K562 (cell line): ENCODE data around the gene NEK4. TPM values are rescaled to one million over a fixed set of nuclear protein-coding genes. Genes with fewer than 3 reads are reported as not detected.

Experiments
- ATAC-seq: fragments of 200-7000 bp; cut with Tn5 transposase; 3 replicates; pipeline ENCODE4 v1.9.1; 2020; ENCODE audit warnings: moderate library complexity
- BruUV-seq: library from RNA; stranded (reverse); fragments of 400-500 nt; replicated peaks from 2 replicates; lab custom pipeline; 2021; lab: Mats Ljungman, UMichigan
- CTCF ChIA-PET: fragments of 300-600 bp; formaldehyde crosslinking; extraction: SDS; loops from one replicate; lab custom pipeline; 2021; ENCODE audit warnings: low intra/inter-chr PET ratio; lab: Yijun Ruan, JAX
- POLR2A ChIA-PET: fragments of 300-600, 350-650 bp; sonication (Branson Sonifier 250); formaldehyde crosslinking; extraction: SDS; loops from one replicate; lab custom pipeline; 2021; ENCODE audit warnings: antibody characterized with exemption, inconsistent platforms; lab: Yijun Ruan, JAX
- DNase-seq, 4 experiments: peaks; one replicate each; pipeline versions ENCODE4 v3.0.0 to v3.0.0-alpha.2; 2011 to 2018; ENCODE audit warnings: low spot score in 3 of 4, mixed read lengths in 3 of 4; ENCODE audit errors: extremely low read depth in 1 of 4
- FAIRE-seq: peaks from 2 replicates; lab custom pipeline; 2011; peaks lifted over from hg19 to GRCh38; lab: Jason Lieb, UNC
- H2AFZ ChIP-seq: 2 replicates; pipeline ENCODE4 v1.6.0; 2011; ENCODE audit warnings: low read depth, low read length, control low read depth, inconsistent platforms
- H3K27ac ChIP-seq: fragments of 200-600 bp; 3 replicates; pipeline ENCODE4 v1.8.0; 2011; ENCODE audit warnings: low read depth, mild to moderate bottlenecking, control low read depth, inconsistent platforms, low read length, moderate library complexity, mixed read lengths; ENCODE audit errors: extremely low read depth
- H3K27me3 ChIP-seq, 2 experiments: fragments of 300-600 bp in 1 of 2; 2 replicates in 1 of 2; 3 replicates in 1 of 2; pipeline versions ENCODE4 v1.6.0 to v1.8.0; 2011; ENCODE audit warnings: inconsistent platforms in 2 of 2, low read length in 2 of 2, mild to moderate bottlenecking in 1 of 2, mixed read lengths in 1 of 2, moderate library complexity in 1 of 2; ENCODE audit not compliant: control insufficient read depth in 2 of 2, insufficient read depth in 2 of 2
- H3K36me3 ChIP-seq: fragments of 300-600 bp; 3 replicates; pipeline ENCODE4 v1.8.0; 2011; ENCODE audit warnings: mild to moderate bottlenecking, low read length, inconsistent platforms; ENCODE audit not compliant: control insufficient read depth, insufficient read depth
- H3K4me1 ChIP-seq, 2 experiments: fragments of 200-600 bp in 1 of 2; replicated peaks in 1 of 2; 2 replicates in 1 of 2; 3 replicates in 1 of 2; pipeline versions ENCODE4 v1.5.1 to v1.8.0; 2011; ENCODE audit warnings: inconsistent platforms in 2 of 2, low read length in 2 of 2, mild to moderate bottlenecking in 1 of 2, mixed read lengths in 1 of 2, moderate library complexity in 1 of 2; ENCODE audit not compliant: control insufficient read depth in 2 of 2, insufficient read depth in 2 of 2
- H3K4me2 ChIP-seq: 2 replicates; pipeline ENCODE4 v1.6.1; 2011; ENCODE audit warnings: low read length, control low read depth, inconsistent platforms, mixed read lengths; ENCODE audit not compliant: insufficient read depth
- H3K4me3 ChIP-seq: fragments of 200-600 bp; sonication (generic), shearing (Covaris generic); 2 replicates; pipeline ENCODE4 v1.5.1; 2016; ENCODE audit warnings: control low read depth, inconsistent platforms
- H3K79me2 ChIP-seq: fragments of 200-600 bp; 3 replicates; pipeline ENCODE4 v1.8.0; 2011; ENCODE audit warnings: low read length, inconsistent platforms; ENCODE audit not compliant: control insufficient read depth, insufficient read depth
- H3K9ac ChIP-seq, 2 experiments: 2 replicates each; pipeline versions ENCODE4 v1.6.0 to v1.6.1; 2011; ENCODE audit warnings: low read depth in 2 of 2, low read length in 2 of 2, control low read depth in 1 of 2, inconsistent platforms in 1 of 2, mild to moderate bottlenecking in 1 of 2, mixed read lengths in 1 of 2; ENCODE audit not compliant: insufficient read depth in 1 of 2
- H3K9me1 ChIP-seq: one replicate; pipeline ENCODE4 v1.6.0; 2011; ENCODE audit warnings: inconsistent platforms, mild to moderate bottlenecking, low read length, moderate library complexity; ENCODE audit not compliant: control insufficient read depth, insufficient read depth
- H3K9me3 ChIP-seq: replicated peaks from 2 replicates; pipeline ENCODE4 v1.5.1; 2011; ENCODE audit warnings: low read depth, low read length, inconsistent platforms; ENCODE audit not compliant: control insufficient read depth, insufficient read depth
- H4K20me1 ChIP-seq: replicated peaks from 2 replicates; pipeline ENCODE4 v1.6.1; 2011; ENCODE audit warnings: low read length, inconsistent platforms, mixed read lengths; ENCODE audit not compliant: control insufficient read depth, insufficient read depth
- BCOR ChIP-seq: fragments of 450-650 bp; IDR thresholded peaks from 2 replicates; pipeline ENCODE4 v1.6.1; 2016
- CHD4 ChIP-seq: fragments of 200-600 bp; sonication (generic); IDR thresholded peaks from 3 replicates; pipeline ENCODE4 v1.6.1; 2012; ENCODE audit warnings: low read depth, mild to moderate bottlenecking, mixed read lengths, low read length, inconsistent platforms; ENCODE audit not compliant: insufficient read depth, insufficient replicate concordance, poor library complexity, severe bottlenecking
- IRF2 ChIP-seq: sonication (generic); formaldehyde crosslinking; IDR thresholded peaks from 2 replicates; pipeline ENCODE4 v1.8.1; 2022; ENCODE audit warnings: mild to moderate bottlenecking, missing genetic modification reagents
- KDM1A ChIP-seq, 2 experiments: fragments of 450-650 bp; IDR thresholded peaks; 2 replicates each; pipeline ENCODE4 v1.6.1; 2016; ENCODE audit warnings: mild to moderate bottlenecking in 2 of 2
- KHSRP ChIP-seq: fragments of 450-650 bp; IDR thresholded peaks from 2 replicates; pipeline ENCODE4 v1.6.1; 2017
- PRPF4 ChIP-seq: fragments of 200-400 bp; formaldehyde crosslinking; IDR thresholded peaks from one replicate; pipeline ENCODE4 v1.6.1; 2017; ENCODE audit warnings: low read length, low read depth, mild to moderate bottlenecking; ENCODE audit not compliant: insufficient read depth, poor library complexity, severe bottlenecking
- RBM25 ChIP-seq: fragments of 200-400 bp; formaldehyde crosslinking; IDR thresholded peaks from 2 replicates; pipeline ENCODE4 v1.6.1; 2018; ENCODE audit warnings: low read length, low read depth, moderate library complexity; ENCODE audit not compliant: severe bottlenecking
- RFX7 ChIP-seq: fragments of 250-450 bp; sonication (Bioruptor Pico); IDR thresholded peaks from 2 replicates; pipeline ENCODE4 v1.5.1; 2021; ENCODE audit warnings: mild to moderate bottlenecking
- ZBTB7A ChIP-seq: IDR thresholded peaks from 2 replicates; pipeline ENCODE4 v1.6.1; 2011; ENCODE audit warnings: low read depth, mild to moderate bottlenecking, low read length, moderate library complexity, borderline replicate concordance; ENCODE audit not compliant: control insufficient read depth
- ZBTB9 ChIP-seq: fragments of 450-650 bp; formaldehyde crosslinking; IDR thresholded peaks from 2 replicates; pipeline ENCODE4 v1.4.0; 2020; ENCODE audit warnings: mild to moderate bottlenecking, moderate library complexity
- ZFP36 ChIP-seq: fragments of 150-350 bp; IDR thresholded peaks from 2 replicates; pipeline ENCODE4 v1.6.1; 2018; ENCODE audit warnings: low read length, low read depth; ENCODE audit not compliant: partially characterized antibody
- ZNF24 ChIP-seq: fragments of 450-650 bp; IDR thresholded peaks from 2 replicates; pipeline ENCODE4 v1.6.1; 2016
- ZNF75A ChIP-seq: fragments of 450-650 bp; formaldehyde crosslinking; IDR thresholded peaks from 2 replicates; pipeline ENCODE4 v1.4.0; 2020; ENCODE audit warnings: mild to moderate bottlenecking
- WGBS: fragments of 100-300 bp; shearing (Covaris generic); methylation state at CpG from one replicate; pipeline ENCODE4 v1.1.6; 2016; ENCODE audit warnings: low coverage, mixed read lengths; ENCODE audit not compliant: insufficient coverage; ENCODE audit errors: missing lambda C conversion rate; 5-methylcytosine and 5-hydroxymethylcytosine counted together
- in situ Hi-C: fragments of 300-500 bp; cut with MboI; formaldehyde crosslinking; loops from 4 replicates; pipeline ENCODE4 v1.15.0; 2018; ENCODE audit warnings: inconsistent platforms, mixed read lengths
- intact Hi-C: fragments of 100-400 bp; cut with micrococcal nuclease; formaldehyde crosslinking; loops from 2 replicates; pipeline ENCODE4 v1.14.2; 2022
- polyA plus RNA-seq, 8 experiments: library from polyadenylated mRNA; depleted of rRNA in 4 of 8; stranded (reverse) in 5 of 8; unstranded in 3 of 8; fragments of >200 nt; fragmentation: Nextera tagmentation in 2 of 8; fragmentation: Illumina TruSeq in 1 of 8; extraction: Ambion mirVana in 2 of 8; extraction: Trizol in 1 of 8; gene quantifications; 2 replicates each; pipeline versions ENCODE4 v1.2.1 to v1.2.3, GENCODE V29; 2011 to 2014; ENCODE audit warnings: inconsistent platforms in 1 of 8, missing spikeins in 1 of 8
- total RNA-seq, 7 experiments: library from RNA; depleted of rRNA in 6 of 7; stranded (reverse); fragments of >200 nt in 6 of 7; fragmentation: Illumina TruSeq in 2 of 7; extraction: Trizol in 2 of 7; gene quantifications; 2 replicates each; pipeline versions ENCODE4 v1.2.1 to v1.2.3, GENCODE V29; 2011 to 2021; ENCODE audit warnings: low replicate concordance in 1 of 7
- TF ChIP-seq, protein P1 (sequence below): fragments of 450-650 bp; IDR thresholded peaks from 2 replicates; pipeline ENCODE4 v1.6.1; 2016

The NEK4 gene
- total and polyA plus RNA-seq, 9 of the 15 experiments (the other 6 are each of a cell fraction or from before 2014, with no cell fraction given): 5.8 to 23.1 (median 16.6) TPM

DNA sequence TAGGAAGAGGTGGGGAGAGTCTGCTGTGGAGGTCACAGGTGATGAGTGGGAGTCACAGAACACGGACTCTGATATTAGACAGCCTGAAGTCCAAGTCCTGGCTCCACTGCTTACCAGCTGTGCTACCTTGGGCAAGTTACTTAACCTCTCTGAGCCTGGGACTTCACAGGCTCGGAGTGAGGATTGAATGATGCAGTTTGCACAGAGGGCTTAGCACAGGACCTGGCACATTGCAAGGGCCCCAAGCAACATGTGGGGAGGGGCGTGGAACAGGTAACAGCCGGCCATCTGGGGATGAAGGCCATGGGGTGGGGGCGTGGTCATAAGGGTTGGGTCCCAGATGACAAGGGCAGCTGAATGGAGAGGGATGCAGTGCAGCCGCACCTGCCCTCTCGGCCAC lies 19.6 kb upstream of the NEK4 start:
- in situ Hi-C loops: no loop called here
- WGBS: 0% methylated on average over 6 of the region's 7 CpGs

More for the DNA sequence above, 19.6 kb upstream of the NEK4 start:
- POLR2A ChIA-PET: no interaction called here
- Histone ChIP-seq H3K4me2 (no peak overlapping the region), H3K4me3 (no peak overlapping the region), H3K9me1 (no peaks in the 10 kb centered on the region), H3K27me3 (peaks cover 0 to 19% of the 10 kb centered on the region in 2 experiments; a peak in 2 of 5 replicates), H3K79me2 (no peaks in the 10 kb centered on the region), H2AFZ (no peak overlapping the region), H4K20me1 (no peaks in the 10 kb centered on the region), H3K9me3 (no peaks in the 10 kb centered on the region), H3K4me1 (peaks cover 0 to 11% of the 10 kb centered on the region in 2 experiments; a peak in 2 of 5 replicates), H3K27ac (no peak overlapping the region), H3K36me3 (no peaks in the 10 kb centered on the region), H3K9ac (no peak overlapping the region)
- ATAC-seq (no peak), DNase-seq (no peak), FAIRE-seq (no peak)
- TF ChIP-seq ZNF75A (no peak), CHD4 (no peak), KDM1A (IDR thresholded peaks at IDR 0.05) (peak; percentile 18 to 34; a peak in 1 of 4 replicates), ZFP36 (peak; percentile 71), BCOR (peak; percentile 88), ZBTB9 (CRISPR knock-in tag) (no peak), IRF2 (no peak), RFX7 (CRISPR knock-in tag) (no peak), PRPF4 (no peak), ZBTB7A (no peak), KHSRP (no peak), ZNF24 (peak; percentile 76; the same call in 1 of the 2 replicates), RBM25 (peak; percentile 78)
- TF ChIP-seq, protein P1, sequence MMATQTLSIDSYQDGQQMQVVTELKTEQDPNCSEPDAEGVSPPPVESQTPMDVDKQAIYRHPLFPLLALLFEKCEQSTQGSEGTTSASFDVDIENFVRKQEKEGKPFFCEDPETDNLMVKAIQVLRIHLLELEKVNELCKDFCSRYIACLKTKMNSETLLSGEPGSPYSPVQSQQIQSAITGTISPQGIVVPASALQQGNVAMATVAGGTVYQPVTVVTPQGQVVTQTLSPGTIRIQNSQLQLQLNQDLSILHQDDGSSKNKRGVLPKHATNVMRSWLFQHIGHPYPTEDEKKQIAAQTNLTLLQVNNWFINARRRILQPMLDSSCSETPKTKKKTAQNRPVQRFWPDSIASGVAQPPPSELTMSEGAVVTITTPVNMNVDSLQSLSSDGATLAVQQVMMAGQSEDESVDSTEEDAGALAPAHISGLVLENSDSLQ: no peak
- no TSS peak for BruUV-seq
- CTCF ChIA-PET: no interaction called here
- intact Hi-C loops: no loop called here
